Medulla oblongata (tissue), 1 donor: Measurements from ENCODE around the gene OPRM1.
A peak's percentile ranks its signal among the peaks of the same experiment; 100 is the strongest.

ENCODE experiments used
- DNase-seq: peaks from one replicate; pipeline ENCODE4 v3.0.0-alpha.2; 2015; ENCODE audit errors: extremely low spot score

OPRM1 gene

GRCh38 chr6:154276810-154277628 is 238.0 kb downstream of the OPRM1 start:
- peak; percentile 76 for DNase-seq

DNA sequence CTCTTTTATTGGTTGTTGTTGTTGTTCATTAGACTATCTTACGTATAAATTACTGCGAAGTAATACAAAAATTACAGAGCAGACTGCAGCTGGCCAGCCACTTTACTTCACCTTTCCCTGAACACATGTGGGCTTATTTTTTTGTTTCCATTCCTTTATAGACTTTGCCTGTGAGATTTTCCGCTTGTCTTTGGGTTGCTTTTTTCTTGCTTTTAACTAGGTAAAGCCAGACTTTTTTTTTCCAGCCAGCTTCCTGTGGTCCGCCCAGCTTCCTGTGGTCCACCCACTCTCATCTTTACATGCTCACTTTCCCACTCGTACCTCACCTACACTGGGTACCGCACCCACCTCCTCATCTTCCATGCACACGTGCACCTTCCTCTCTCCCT is 238.6 kb downstream of the OPRM1 start:
- DNase-seq, result no peak

DNA sequence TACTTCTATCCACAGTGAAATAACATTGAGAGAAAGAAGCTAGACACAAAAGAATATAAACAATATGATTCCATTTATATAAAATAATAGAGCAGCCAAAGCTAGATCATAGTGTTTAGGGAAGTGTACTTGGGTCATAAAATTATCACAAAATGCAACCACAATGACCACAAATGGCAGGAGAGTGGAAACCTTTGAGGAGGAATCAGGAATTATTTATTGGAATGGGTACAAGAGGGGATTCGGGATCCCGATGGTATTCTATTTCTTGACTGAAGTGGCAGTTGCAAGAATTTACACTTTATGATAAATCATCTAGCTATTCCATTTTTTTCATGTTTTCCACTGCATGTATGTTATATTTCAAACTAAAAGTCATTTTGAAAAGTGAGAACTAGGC is 241.5 kb downstream of the OPRM1 start:
- DNase-seq, result no peak

- DNase-seq, result no peak
Observed at GRCh38 chr6:154284313-154284853, 245.3 kb downstream of the OPRM1 start.

DNA sequence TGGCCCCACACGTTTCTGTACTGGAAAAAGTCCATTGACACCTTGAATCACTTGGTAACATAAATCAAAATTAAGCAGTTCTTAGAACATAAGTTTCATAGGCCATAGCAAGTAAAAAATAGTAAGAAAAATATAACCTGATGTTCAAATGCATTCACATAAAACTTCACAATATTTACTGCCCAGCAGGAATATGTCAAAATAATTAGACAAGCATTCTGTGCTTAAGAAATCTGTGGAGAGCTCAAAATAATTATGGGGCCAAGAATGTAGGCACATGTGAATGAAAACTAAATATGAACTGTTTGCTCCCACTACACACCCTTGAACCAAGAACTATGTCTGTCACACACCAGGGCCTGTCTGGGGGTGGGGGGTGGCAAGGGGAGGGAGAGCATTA is 246.8 kb downstream of the OPRM1 start:
- DNase-seq, result no peak

DNA sequence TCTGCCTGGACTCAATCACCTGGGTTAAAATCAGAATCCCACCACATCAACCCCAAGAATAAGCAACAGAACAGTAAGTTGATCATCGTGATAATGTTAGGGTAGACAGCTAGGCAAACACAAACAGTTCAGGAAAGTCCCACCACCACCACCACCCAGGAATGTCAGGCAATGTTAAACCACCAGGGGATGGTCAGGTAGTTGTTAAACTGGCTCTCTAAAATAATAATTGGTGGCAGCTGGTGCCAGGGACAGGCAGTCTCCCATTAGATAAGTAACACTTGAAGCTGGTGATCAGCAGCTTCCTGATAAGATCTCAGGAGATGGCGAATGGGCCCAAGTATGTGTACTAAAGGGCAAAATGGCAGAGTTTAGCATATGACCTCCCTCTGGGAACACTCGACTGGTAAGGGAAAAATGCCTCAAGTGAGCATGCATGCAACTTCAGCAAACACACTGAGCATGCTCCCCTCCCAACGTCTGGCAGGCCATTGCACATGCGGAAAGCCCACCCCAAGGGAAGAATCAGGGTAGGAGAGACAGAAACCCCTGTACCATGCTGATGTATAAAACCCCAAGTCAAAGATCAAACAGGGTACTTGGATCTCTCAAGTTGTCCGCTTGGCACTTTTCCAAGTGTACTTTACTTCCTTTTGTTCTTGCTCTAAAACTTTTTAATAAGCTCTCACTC is 250.9 kb downstream of the OPRM1 start:
- no peak for DNase-seq

GRCh38 chr6:154292066-154292465 is 253.0 kb downstream of the OPRM1 start:
- DNase-seq, result no peak

DNA sequence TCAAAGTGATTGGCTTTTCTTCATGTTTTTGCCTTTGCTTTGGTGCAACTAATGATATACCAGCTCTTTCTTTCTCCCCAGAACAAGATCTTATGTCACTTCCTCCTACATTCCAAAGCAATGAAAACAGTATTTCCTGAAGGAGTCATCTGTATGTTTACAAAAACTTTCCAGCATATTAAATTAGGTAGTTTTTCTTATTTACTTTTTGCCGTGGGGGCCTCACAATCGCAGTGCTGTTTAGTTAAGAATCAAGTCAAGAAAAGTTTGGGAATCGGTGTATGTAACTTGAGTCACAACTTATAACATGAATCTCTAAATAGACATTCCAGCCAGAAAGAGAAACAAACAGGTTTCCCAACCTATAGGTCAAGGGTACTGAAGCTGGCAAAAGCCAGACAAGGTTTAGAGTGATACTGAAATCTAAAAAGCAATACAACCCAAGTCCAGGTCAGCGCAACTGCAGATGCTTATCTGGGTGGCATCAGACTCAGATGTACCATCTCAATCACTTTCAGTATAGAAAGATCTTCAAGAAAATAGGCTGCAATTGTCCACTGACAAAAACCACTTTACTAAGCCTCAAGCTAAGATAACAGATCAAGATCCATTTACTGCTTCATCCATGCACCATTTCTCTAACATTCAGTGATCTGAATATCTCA is 253.9 kb downstream of the OPRM1 start:
- no peak for DNase-seq

- no peak for DNase-seq
Observed at GRCh38 chr6:154295733-154296132, 256.7 kb downstream of the OPRM1 start.
